Effector memory CD8-positive, alpha-beta T cell (primary cell): Measurements from ENCODE around the gene YES1.
"Not testable (repeated sequence)": the region's sequence is repeated elsewhere in the genome, so short reads cannot be mapped to it uniquely, and the experiment has no call there.

ENCODE experiments used
- ATAC-seq: fragments of 150-1000 bp; cut with Tn5 transposase; replicated peaks from 2 replicates; pipeline ENCODE4 v1.10.0; 2021; ENCODE audit warnings: mild to moderate bottlenecking, moderate library complexity
- DNase-seq, 3 experiments: peaks; one replicate each; pipeline ENCODE4 v3.0.0; 2021
- H3K27ac Mint-ChIP-seq, 2 donors: one replicate each; pipeline ENCODE4 v1.8.0; 2022; ENCODE audit warnings: mild to moderate bottlenecking in 2 of 2, mixed read lengths in 2 of 2, moderate library complexity in 2 of 2
- H3K27me3 Mint-ChIP-seq, 2 donors: one replicate each; pipeline ENCODE4 v1.8.0; 2022; ENCODE audit warnings: mixed read lengths in 2 of 2
- H3K36me3 Mint-ChIP-seq: one replicate; pipeline ENCODE4 v1.8.0; 2022; ENCODE audit warnings: mild to moderate bottlenecking, moderate library complexity, mixed read lengths; ENCODE audit not compliant: insufficient read depth
- H3K4me1 Mint-ChIP-seq, 2 donors: one replicate each; pipeline ENCODE4 v1.8.0; 2022; ENCODE audit warnings: low read depth in 2 of 2, mixed read lengths in 2 of 2
- H3K4me3 Mint-ChIP-seq, 2 donors: one replicate each; pipeline ENCODE4 v1.8.0; 2022; ENCODE audit warnings: mild to moderate bottlenecking in 2 of 2, mixed read lengths in 2 of 2, moderate library complexity in 2 of 2
- H3K9me3 Mint-ChIP-seq, 2 donors: one replicate each; pipeline ENCODE4 v1.8.0; 2022; ENCODE audit warnings: mixed read lengths in 2 of 2

Gene YES1

DNA sequence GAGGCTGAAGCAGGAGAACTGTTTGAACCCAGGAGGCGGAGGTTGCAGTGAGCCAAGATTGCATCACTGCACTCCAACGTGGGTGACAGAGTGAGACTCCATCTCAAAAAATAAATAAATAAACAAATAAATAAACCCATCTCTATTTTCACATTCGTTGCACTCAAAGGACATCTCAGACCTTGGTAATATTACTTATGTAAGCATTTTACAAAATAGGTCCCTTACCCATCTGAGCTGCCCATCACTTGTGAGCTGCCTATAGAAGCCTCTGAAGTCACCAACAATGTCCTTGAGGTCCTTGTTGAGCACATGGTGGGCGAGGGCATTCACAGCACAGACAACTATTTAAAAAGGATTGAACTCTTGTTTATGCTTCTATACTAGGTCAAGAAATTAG, 115.0 kb downstream of the YES1 start:
- H3K27ac Mint-ChIP-seq: no peak overlapping the region
- H3K4me1 Mint-ChIP-seq: peaks cover 0 to 4% of the 10 kb centered on the region in 2 donors
- peaks cover 14% of the 10 kb centered on the region for H3K36me3 Mint-ChIP-seq
- no peak overlapping the region for H3K4me3 Mint-ChIP-seq
- no peak for ATAC-seq
- no peaks in the 10 kb centered on the region for H3K9me3 Mint-ChIP-seq
- DNase-seq: no peak
- no peaks in the 10 kb centered on the region for H3K27me3 Mint-ChIP-seq

DNA sequence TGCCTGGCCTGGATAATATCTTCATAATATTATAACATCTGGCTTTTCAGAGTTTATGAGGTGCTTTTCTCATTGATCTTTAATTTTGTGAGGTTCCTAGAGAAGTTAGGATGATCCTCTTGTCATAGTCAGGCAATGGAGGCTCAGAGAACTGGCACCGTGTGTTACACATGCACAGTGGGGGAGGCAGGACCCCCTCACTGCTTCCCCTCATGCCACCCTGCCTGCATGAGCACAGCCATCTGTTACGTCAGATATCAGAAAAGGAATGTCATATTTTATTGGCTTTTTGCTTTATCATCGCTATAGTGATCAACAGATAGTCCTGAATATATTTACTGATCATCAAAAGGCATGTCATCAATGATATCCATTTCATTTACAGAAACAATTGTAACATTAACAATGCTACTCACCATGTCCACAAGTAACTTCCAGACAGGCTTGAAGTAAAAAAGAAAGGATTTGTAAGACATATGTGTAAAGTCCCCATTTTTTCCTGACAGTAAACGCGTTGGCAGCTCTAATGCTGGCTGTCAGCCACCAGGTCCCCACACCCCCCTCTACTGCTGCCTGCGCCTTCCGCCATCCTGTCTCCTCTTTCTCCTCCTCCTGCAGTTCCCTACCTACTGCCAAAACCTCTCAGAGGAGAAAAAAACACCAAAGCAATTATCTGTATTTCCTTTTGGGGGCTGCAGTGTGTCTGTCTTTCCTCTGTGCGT, 118.4 kb downstream of the YES1 start:
- Mint-ChIP-seq H3K27me3 (no peaks in the 10 kb centered on the region), H3K27ac (no peak overlapping the region), H3K9me3 (no peaks in the 10 kb centered on the region), H3K4me1 (peaks cover 0 to 4% of the 10 kb centered on the region in 2 donors), H3K4me3 (no peak overlapping the region), H3K36me3 (peaks cover 16% of the 10 kb centered on the region)
- DNase-seq (no peak), ATAC-seq (no peak)

DNA sequence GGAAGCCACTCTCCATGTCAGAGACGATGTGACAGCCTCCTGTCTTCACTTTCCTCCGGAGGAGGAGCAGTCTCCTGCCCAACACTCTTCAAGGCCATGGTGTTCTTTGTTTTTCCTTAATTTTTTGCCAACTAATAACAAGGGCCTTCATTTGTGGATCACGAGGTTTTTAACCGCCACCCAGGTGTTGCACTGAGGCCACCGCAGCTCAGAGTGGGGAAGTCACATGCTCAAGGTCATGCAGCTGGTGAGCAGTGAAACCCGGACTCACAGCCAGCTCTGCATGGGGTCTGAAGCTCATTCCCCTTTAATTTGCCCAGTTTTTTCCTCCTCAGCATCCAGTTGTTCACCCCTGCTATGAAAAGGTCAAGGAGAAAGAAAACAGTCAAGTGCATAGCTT, 119.2 kb downstream of the YES1 start:
- no peak for ATAC-seq
- H3K4me1 Mint-ChIP-seq: peaks cover 0 to 4% of the 10 kb centered on the region in 2 donors
- H3K27me3 Mint-ChIP-seq: no peaks in the 10 kb centered on the region

DNA sequence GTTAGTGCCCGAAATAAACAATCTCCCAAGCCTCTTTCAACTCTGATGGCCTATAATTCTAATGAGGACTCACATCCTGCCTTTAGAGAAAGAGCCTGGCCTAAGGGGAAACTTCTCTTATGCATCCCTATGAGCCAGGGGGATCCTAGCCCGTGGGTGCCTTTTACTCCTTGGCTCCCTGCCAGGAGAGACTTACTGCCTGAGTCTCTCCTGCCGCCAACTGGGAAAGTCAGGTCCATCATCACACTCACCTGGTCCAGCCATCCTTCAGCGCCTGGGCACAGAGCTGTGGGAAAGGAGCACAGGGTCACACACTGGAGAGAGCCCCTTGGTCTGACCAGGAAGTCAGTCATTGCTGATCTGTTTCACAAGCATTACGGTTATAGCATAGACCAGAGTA, 123.7 kb downstream of the YES1 start:
- no peaks in the 10 kb centered on the region for H3K9me3 Mint-ChIP-seq
- peaks cover 1 to 2% of the 10 kb centered on the region in 2 donors for H3K4me1 Mint-ChIP-seq
- no peaks in the 10 kb centered on the region for H3K27me3 Mint-ChIP-seq
- ATAC-seq: no peak
- no peak overlapping the region for H3K4me3 Mint-ChIP-seq
- peaks cover 6% of the 10 kb centered on the region for H3K36me3 Mint-ChIP-seq
- no peak for DNase-seq
- no peak overlapping the region for H3K27ac Mint-ChIP-seq

More for the DNA sequence above, 119.2 kb downstream of the YES1 start:
- Mint-ChIP-seq H3K4me3 (no peak overlapping the region), H3K27ac (no peak overlapping the region), H3K36me3 (peaks cover 16% of the 10 kb centered on the region), H3K9me3 (no peaks in the 10 kb centered on the region)
- DNase-seq: no peak

DNA sequence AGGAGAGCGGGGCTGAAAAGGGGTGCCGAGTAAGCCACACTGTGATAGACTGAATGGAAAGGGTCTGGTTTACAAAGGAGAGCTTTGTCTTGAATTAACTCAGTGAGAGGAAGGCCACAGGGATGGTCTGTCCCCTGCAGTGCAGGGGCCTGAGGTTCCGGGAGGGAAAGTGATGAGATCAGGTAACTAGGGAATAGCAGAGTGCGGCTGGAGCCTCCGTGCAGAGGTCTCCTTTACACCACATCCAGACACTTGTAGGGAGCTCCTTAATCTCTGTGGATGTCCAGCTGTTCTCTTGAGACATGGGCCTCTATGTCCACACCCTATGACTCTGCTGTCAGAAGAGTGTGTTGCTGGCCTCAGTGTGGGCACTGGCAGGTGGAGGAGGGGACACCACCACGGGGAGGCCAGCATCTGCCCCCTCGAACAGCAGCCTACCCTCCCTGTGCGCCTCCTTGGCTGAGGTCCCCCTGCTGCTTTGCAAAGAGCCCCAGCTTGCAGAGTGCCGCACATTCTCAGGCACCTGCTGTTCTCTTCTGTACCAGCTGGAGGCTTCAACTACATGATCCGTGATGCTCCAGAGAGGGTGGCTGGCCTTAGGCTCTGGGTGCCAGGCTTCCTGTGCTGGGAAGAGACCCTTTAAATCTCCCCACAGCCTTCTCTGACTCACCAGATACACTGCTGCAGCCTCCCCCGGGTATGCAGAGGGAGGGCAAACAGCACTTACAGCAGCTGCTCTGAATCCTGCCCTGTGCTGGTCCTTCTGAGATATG, 125.5 kb downstream of the YES1 start:
- H3K27me3 Mint-ChIP-seq: no peaks in the 10 kb centered on the region
- ATAC-seq (no peak), DNase-seq (no peak)
- H3K9me3 Mint-ChIP-seq: no peaks in the 10 kb centered on the region
- H3K4me3 Mint-ChIP-seq: no peak overlapping the region
- H3K4me1 Mint-ChIP-seq: peaks cover 12 to 14% of the 10 kb centered on the region in 2 donors
- H3K36me3 Mint-ChIP-seq: peaks cover 8% of the 10 kb centered on the region
- peak overlapping the region in 1 of 2 donors; percentile 9 for H3K27ac Mint-ChIP-seq

DNA sequence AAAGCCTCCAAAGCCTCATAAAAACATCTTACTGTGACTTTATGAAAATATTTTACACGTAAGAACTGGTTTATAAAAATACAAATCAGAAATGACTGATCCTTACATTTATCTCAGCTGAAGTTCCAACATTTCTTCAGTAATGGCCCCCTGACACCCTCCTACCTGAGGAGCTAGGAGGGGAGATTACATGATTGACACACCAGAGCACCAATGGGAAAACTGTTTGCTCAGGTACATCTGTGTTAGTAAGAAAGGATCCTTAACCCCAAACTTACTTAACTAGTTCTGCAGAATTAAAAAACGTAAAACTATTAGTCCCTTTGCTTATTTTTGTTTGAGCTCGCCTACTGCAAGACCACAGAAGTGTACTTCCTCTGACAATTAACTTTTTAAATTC, 126.6 kb downstream of the YES1 start:
- no peaks in the 10 kb centered on the region for H3K9me3 Mint-ChIP-seq
- H3K36me3 Mint-ChIP-seq: peaks cover 12% of the 10 kb centered on the region
- DNase-seq: no peak
- no peak overlapping the region for H3K4me3 Mint-ChIP-seq
- H3K27me3 Mint-ChIP-seq: no peaks in the 10 kb centered on the region
- H3K4me1 Mint-ChIP-seq: peaks cover 13 to 16% of the 10 kb centered on the region in 2 donors
- no peak for ATAC-seq
- H3K27ac Mint-ChIP-seq: no peak overlapping the region

DNA sequence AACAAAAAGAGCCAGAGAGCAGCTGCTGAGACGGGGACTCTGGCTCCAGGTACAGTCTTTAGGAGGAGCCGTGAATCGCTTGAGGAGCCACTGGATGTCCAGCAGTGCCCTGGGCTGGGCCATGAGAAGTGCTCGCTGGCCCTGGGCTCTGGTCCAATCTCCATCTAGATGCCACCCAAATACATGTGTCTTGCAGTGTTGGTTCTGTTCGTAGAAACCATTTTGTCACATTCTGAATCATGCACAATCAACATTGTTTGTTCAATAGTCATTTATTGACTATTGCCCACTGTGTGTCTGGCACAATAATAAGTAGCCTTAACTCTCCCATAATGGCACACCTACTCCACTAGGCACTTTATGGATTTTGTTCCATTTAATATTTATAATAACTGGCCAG, 128.5 kb downstream of the YES1 start:
- Mint-ChIP-seq H3K27me3 (no peaks in the 10 kb centered on the region), H3K27ac (no peak overlapping the region), H3K4me3 (no peak overlapping the region)

DNA sequence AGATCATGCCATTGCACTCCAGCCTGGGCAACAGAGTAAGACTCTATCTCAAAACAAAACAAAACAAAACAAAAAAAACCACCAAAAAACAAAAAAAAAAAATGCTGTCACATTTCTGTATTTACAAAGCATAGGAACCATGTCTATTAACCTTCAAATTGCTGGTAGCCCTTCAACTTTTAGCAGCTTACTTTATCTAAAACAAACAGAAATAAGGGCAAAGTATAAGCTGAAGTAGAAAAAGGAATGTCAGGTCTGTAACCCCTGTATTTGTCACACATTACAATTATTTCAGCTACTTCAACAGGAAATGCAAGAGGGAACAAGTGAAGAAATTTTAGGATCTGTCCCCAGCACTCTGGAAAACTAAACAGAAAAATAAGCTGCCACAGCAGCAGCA, 129.2 kb downstream of the YES1 start:
- peak overlapping the region in 1 of 2 donors; percentile 62 for H3K27ac Mint-ChIP-seq
- no peak for DNase-seq
- no peak overlapping the region for H3K4me3 Mint-ChIP-seq
- H3K9me3 Mint-ChIP-seq: no peaks in the 10 kb centered on the region
- H3K4me1 Mint-ChIP-seq: peaks cover 13 to 16% of the 10 kb centered on the region in 2 donors
- ATAC-seq: no peak
- no peaks in the 10 kb centered on the region for H3K27me3 Mint-ChIP-seq
- H3K36me3 Mint-ChIP-seq: peaks cover 16% of the 10 kb centered on the region

More for the DNA sequence above, 128.5 kb downstream of the YES1 start:
- Mint-ChIP-seq H3K4me1 (peaks cover 13 to 16% of the 10 kb centered on the region in 2 donors), H3K9me3 (no peaks in the 10 kb centered on the region), H3K36me3 (peaks cover 16% of the 10 kb centered on the region)
- DNase-seq (no peak), ATAC-seq (no peak)

DNA sequence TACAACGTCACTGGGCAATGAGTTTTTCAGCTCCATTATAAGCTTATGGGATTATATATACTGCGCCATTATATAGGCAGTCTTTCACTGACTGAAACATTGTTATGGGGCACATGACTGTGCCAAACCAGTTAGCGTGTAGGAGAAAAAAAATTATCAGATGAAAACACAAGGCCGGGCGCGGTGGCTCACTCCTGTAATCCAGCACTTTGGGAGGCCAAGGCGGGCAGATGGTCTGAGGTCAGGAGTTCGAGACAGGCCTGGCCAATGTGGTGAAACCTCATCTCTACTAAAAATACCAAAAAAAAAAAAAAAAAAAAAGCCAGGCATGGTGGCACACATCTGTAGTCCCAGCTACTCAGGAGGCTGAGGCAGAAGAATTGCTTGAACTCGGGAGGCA, 129.6 kb downstream of the YES1 start:
- Mint-ChIP-seq H3K27ac (peak overlapping the region; percentile 62 to 86), H3K4me3 (peak overlapping the region in 1 of 2 donors; percentile 22)
- ATAC-seq: not testable (repeated sequence)

DNA sequence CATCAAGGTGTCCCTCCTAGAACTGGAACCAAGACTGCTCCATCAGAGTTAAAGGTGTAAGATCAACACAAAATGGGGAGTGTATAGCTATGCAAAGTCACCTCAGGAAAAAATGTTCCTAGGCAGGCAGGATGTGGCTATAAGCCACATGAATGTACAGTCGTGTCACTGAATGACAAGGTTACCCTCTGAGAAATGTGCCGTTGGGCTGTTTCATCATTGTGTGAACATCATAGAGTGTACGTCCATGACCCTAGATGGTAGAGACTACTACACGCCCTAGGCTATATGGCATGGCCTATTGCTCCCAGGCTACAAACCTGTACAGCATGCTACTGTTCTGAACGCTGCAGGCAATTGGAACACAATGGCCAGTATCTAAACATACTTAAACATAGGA, 130.1 kb downstream of the YES1 start:
- H3K9me3 Mint-ChIP-seq: no peaks in the 10 kb centered on the region
- H3K27me3 Mint-ChIP-seq: no peaks in the 10 kb centered on the region
- peak overlapping the region; percentile 62 to 86 for H3K27ac Mint-ChIP-seq
- H3K36me3 Mint-ChIP-seq: peaks cover 16% of the 10 kb centered on the region
- ATAC-seq (peak; percentile 95), DNase-seq (peak; percentile 5 to 9 (median 9))
- H3K4me3 Mint-ChIP-seq: peak overlapping the region; percentile 22 to 37
- H3K4me1 Mint-ChIP-seq: peaks cover 10 to 14% of the 10 kb centered on the region in 2 donors

More for the DNA sequence above, 129.6 kb downstream of the YES1 start:
- Mint-ChIP-seq H3K4me1 (peaks cover 11 to 16% of the 10 kb centered on the region in 2 donors), H3K36me3 (peaks cover 16% of the 10 kb centered on the region)
- not testable (repeated sequence) for H3K9me3 Mint-ChIP-seq, DNase-seq, H3K27me3 Mint-ChIP-seq

DNA sequence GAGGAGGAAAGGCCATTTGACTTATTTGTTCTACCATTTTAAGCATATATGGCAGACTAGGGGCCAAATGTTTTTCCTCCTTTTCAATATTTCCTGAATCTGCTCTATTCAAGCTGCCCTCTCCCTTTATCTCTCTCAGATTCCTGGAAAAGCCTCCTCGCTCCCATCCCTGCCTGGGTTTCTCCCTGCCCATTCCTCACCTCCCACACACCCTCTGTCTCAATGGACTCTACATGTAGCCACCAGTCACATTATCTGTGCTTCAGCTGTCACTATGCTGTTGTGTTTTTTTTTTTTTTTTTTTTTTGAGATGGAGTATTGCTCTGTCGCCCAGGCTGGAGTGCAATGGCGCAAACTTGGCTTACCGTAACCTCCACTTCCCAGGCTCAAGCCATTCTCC, 131.7 kb downstream of the YES1 start:
- H3K9me3 Mint-ChIP-seq: no peaks in the 10 kb centered on the region
- no peaks in the 10 kb centered on the region for H3K27me3 Mint-ChIP-seq
- H3K36me3 Mint-ChIP-seq: peaks cover 19% of the 10 kb centered on the region
- H3K4me1 Mint-ChIP-seq: peaks cover 10 to 14% of the 10 kb centered on the region in 2 donors
- ATAC-seq: no peak
- H3K27ac Mint-ChIP-seq: peak overlapping the region in 1 of 2 donors; percentile 66
- no peak for DNase-seq
- H3K4me3 Mint-ChIP-seq: no peak overlapping the region

DNA sequence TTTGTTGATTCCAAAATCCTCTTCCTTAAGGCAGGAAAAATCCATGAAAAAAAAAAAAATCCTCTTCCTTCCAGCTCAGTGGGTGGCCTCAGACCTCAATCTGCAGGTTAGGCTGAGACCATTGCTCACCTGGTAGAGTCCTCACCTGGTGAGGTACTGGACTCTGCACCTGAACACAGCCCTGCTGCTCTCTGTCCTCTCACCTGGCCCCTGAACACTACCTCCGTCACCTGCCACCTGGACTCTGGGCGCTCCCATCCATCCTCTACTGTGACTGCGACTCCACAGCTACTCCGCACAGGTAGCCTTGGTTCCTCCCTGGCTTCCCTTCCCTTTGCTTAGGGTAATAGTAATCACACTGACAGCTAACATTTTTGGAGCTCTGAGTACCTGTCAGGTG, 132.5 kb downstream of the YES1 start:
- Mint-ChIP-seq H3K36me3 (peaks cover 19% of the 10 kb centered on the region), H3K4me1 (peaks cover 10 to 14% of the 10 kb centered on the region in 2 donors), H3K9me3 (no peaks in the 10 kb centered on the region), H3K27ac (peak overlapping the region in 1 of 2 donors; percentile 66), H3K27me3 (no peaks in the 10 kb centered on the region), H3K4me3 (no peak overlapping the region)
- DNase-seq (no peak), ATAC-seq (no peak)

DNA sequence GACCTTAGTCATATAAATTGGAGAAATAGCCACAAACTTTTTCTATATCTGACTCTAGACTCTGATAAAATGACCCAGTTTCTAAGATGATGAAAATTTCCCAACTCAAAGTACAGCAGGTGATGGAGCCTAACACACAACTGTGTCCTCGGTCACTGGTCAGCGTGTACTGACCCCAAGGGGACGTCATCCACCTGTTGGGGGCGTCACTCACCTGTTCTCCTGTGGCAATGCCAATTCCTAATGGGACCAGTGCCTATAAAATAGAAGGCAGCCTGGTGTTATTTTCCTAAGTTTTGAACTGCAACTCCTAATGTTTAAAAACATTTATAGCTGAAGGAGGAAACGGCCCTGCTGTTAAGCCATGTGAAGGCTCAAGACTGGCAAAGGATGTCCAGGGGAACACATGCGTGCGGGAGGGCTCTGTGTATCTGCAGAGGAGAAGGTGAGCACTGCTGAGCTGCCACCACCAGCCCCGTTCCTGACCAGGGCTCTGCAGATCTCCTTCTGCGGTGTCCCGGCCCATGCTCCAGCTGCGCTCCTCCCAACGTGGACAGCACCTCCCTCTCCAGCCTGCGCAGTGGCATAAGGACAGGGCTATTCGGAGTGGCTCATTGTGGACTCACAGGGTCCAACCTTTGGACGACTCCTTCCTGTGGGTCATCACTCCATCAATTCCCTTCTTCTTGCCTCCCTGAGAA, 133.4 kb downstream of the YES1 start:
- Mint-ChIP-seq H3K27me3 (no peaks in the 10 kb centered on the region), H3K4me3 (no peak overlapping the region), H3K36me3 (peaks cover 23% of the 10 kb centered on the region), H3K9me3 (no peaks in the 10 kb centered on the region), H3K4me1 (peaks cover 10 to 14% of the 10 kb centered on the region in 2 donors), H3K27ac (no peak overlapping the region)
- no peak for ATAC-seq
- no peak for DNase-seq
